ENCODE results near the gene ARPC2.

ARPC2 gene

DNA sequence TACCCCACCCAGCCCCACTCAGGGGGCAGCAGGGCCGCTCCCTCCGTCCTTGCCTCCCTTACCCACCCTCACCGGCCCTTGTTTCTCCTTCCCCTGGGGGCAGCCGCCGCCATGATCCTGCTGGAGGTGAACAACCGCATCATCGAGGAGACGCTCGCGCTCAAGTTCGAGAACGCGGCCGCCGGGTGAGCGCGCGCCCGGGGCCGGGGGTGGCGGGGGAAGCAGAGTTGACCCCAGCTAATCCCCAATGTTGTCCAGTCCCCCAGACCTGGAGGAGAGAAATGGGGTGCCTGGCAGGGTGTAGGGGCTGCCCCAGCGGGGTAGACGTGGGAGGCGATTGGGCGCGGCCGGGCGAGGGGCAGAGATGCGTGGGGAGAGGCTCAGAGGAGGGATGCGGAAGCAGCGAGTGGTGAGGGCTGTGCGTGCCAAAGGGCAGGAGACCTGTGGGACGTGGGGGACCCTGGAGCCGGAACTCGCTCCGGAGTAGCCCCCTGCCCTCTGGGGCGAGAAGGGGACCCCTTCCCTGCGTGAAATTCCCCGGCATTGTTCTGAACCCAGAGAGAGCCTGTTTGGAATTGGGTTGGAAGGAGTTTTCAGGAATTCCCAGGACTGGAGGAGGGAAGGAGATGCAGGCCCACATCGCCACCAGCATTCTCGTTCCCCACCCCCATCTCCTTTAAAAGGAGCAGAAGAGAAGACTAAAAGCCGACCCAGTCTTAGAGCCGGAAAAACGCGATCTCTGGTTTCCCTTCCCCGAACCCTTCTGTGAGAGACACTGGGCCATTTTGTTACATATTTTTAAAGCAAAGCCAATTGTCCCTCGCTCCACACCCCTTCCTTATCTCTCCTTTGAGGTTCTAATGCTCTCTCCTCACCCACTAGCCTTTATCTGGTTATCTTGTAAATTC lies 625 bp downstream of the ARPC2 start:
- DNase-seq, result peak; percentile 61

DNA sequence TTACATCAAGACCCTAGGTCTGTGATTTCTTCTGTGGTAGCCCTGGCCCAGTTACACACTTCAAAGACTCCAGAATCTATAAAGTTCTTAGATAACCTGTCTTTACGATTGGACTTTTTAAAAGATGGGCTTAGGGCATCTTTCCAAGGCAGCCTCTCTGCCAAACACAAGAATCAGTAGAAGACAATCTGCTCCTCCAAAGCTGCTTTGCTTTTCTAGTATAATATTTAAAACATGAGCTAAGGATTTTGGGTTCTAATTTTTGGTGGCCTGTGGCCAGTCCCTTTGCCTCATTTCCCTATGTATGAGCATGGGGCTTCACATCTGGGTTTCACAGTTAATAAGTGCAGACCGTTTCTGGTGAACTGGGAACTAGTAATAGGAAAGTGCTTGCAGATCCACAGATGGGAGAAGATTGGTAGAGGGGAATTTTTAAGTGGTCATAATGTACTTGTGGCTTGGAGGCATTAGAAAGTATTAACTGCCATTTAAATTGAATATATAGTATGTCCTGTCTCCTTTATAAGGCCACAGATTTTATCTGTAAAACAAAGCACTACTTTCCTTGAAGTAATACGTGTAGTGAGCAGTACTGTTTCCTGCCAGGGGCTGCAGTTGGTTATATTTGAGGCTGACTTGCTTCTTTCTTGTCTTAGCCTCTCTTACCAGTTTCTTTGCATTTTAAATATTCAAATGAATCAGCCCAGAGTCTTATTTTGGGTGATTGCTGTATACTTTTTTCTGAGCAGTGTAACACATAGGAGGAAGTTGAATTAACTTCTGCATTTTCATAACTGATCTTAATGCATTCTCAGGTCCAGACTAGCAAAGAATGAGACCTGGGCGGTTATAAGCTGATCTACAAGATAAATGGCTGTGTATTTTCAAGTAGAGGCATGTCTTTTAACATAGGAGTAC lies 1.5 kb downstream of the ARPC2 start:
- DNase-seq, result no peak

DNA sequence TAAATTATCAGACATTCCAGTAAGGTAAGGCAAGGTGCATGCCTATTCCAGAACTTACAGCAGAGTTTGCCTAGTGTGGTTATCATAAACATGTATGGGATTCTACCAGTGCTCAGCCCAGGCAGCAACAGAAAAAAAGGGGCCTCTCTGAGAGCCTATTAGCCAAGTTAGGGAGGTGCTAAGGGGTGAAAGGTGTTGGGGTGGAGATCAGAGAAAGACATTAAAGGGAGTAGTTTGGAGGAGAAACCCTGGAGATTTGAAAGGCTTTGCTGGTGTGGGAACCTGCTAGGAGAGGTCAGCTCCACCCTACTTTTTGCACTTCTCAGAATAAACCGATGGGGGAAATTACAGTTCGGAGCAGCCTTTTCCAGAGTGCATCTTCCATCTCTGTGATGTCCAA lies 2.9 kb downstream of the ARPC2 start:
- no peak for DNase-seq

DNA sequence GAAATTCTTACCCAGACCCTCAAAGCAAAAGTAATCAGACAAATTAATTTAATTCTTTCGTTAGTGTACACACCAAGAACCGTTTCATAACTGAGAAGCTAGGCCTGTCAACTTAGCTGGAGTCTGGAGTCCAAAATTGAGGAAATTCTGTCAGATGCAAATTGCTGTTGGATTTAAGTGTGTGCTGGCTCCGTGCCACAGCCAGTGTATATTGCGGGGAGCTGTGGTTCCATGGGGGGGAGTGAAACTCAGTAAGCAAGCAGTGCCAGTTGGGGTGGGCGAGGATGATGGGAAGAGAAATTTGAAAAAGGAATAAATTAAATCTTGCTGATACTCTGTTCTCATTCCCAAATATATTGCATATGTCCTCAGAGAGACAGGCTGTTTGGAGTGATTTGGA lies 4.0 kb downstream of the ARPC2 start:
- no peak for DNase-seq

DNA sequence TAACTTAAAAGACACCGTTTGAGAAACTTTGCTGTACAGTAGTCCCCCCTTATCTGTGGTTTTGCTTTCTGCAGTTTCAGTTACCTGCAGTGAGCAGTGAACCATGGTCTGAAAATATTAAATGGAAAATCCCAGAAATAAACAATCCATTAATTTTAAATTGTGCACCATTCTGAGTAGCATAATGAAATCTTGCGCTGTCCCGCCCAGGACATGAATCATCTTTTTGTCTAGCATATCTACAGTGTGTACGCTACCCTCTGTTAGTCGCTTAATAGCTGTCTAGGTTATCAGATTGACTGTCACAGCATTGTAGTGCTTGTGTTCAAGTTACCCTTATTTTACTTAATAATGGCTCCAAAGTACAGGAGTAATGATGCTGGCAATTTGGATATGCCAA lies 6.1 kb downstream of the ARPC2 start:
- DNase-seq, result no peak

DNA sequence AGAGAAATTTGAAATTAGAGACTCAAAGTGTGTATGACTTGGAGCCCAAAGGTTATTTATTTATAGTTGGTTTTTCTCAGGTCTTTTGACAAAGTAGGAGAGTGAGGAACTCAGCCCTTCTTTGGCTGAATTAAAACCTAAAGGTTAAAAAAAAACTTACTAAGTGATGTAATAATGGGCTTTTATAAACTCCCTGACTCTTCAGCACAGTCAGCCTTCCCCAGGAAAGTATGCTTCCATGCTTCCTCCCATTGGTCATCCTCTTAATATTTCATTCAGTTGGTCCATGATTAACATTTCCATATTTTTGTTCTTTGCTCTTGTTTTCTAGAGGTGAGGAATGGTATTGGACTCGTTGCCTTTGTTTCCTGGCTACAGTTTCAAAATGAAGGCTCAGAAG lies 7.2 kb downstream of the ARPC2 start:
- DNase-seq, result no peak

DNA sequence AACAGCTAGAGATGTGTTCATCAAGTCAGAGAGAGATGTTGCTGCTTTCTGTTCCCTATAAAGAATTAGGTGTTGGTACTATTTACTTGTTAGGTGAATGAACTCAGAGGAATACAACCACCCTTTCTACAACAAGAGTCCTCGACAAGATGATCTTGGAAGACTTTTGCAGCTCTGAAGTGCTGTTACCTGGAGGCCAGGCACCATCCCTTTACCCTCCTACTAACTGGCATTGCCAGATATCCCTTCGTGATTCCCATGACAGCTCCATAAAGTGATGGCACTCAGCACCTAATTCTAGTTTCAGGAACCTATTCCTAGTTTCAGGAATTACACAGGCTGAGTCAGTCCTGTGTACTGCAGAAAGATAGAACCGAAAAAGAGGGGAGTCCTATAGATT lies 9.9 kb downstream of the ARPC2 start:
- DNase-seq, result no peak

DNA sequence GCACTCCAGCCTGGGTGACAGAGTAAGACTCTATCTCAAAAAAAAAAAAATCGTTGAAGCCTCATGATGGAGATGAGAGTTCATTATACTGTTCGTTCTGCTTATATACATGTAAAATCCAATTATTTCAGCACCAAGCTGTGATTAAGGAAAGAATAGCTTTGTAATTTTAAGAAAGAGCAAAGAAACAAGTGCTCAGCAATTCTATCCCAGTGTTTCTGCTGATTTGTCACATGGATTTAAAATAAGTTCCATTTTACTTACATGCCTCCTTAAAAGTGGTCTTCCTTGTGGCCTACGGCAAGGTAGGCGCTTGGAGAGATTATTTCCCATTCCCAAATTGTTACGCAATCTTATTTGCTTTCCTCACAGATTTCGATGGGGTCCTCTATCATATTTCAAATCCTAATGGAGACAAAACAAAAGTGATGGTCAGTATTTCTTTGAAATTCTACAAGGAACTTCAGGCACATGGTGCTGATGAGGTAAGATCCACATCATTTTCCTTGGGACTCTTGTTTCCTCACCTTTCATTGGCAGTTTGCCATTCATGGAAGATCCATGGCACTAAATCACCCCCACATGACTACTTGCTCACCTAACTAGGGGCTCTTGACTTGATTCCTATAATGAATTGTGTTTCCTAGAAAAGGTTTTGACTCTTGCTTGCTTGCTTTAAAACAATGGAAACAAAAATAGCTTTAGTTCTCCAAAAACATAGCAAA lies 11.5 kb downstream of the ARPC2 start:
- no peak for DNase-seq

DNA sequence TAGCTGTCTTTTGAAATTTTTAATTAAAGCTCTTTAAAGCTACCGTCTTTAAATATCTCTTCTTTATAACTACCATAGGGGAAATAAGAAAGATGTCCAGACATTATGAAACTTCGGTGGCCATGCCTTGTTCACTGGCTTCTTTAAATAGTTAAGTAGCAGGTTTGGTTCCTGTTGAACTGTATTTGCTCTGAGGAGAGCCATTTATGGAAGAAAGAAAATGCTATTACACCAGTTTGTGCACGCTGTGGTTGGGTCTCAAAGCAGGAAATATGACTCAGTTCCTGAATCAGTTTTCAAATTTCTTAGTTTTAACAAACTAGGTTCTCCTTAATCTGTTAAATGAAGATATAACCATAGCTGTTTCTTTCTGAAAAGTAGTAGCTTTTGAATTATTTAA lies 12.2 kb downstream of the ARPC2 start:
- peak; percentile 38 for DNase-seq

DNA sequence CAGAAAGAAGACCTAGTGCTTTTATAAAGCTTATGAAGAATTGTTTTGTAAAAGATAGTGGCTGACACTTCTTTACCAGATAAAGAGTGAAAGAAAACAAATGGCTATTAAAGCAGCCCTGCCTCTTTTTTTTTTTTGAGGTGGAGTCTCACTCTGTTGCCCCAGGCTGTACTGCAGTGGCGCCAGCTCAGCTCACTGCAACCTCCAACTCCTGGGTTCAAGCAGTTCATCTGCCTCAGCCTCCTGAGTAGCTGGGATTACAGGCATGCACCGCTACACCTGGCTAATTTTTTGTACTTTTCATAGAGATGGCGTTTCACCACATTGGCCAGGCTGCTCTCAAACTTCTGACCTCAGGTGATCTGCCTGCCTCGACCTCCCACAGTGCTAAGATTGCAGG lies 12.9 kb downstream of the ARPC2 start:
- no peak for DNase-seq

DNA sequence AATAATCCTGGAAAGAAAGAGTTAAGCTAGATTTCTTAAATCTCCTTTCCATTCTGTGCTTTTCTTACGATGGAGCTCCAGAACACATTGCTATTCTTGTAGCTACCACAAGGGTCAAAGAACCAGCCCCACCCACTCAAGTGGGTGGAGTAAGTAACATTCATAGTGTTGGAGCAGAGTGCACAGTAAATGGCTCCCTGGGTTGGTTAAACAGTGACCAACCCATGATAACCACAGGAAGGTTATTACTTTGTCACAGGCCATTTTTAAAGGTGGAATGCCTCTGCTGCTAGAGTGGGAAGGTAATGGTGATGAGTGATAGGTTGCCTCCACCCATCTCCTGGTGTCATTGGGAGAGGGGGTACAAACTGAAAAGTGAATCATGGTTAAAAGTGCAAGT lies 13.9 kb downstream of the ARPC2 start:
- DNase-seq, result no peak

DNA sequence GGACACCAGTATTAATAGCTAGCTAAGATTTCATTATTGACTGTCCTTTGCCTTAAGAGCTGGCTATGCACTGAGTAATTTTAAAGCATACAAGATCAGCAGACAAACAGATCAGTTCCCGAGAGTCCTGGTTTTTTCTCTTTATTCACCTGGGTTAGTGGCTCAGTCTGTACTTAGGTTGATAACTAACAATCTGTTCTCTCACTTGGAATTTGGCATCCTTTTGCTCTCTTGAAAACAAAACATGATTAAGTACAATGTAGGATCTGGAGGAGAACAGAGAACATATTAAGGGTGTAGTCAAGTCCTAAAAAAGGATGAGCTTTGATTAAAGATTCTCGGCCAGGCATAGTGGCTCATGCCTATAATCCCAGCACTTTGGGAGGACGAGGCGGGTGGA lies 16.6 kb downstream of the ARPC2 start:
- no peak for DNase-seq

DNA sequence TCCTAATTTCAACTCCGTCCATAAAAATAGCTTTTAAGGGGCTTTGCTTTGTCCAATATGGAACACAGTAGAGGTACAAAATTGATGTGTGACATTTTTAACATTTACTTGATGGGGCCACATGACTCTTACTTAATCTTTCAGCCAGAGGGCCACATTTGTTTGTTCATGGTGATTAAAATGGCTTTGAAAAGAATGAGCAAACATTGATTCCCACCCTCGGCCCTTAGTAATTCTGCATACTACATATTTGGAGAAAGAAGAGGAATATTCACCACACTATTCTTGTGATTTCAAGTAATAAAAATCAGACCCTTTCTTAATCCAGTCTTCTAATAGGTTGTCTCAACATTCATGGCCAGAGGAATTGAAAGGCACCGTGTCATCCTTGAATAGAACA lies 17.5 kb downstream of the ARPC2 start:
- DNase-seq, result no peak

DNA sequence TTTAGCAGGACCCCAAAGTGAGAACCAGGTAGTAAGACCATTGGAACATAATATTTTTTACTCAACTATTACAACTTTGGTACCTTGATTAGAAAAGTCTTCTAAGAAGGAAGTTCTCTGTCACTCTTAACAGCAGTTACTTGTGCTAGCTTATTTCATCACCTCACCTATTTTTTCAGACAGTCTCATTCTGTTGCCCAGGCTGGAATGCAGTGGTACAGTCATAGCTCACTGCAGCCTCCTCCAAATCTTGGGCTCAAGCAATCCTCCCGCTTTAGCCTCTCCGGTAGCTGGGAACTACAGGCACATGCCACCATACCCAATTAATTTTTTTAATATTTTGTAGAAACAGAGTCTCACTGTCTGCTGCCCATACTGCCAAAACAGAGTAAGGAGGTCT lies 18.0 kb downstream of the ARPC2 start:
- no peak for DNase-seq

DNA sequence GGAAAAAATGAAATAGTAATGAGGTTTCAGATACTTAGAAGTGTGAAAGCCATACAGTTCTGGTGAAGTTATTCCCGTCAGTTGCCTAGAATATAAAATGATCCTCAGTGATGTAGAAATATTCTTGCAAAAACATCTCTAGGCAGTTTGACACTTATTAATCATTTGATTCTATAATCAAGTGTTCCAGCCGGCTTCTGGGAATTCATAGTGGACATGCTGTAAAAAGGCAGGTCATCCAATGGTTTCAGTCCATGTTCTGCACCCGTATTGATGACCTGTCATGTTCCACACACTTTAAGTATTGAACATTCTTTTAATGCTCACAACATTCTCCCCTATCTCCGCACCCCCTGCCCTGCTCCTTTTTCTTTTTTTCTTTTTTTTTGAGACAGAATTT lies 19.8 kb downstream of the ARPC2 start:
- no peak for DNase-seq

DNA sequence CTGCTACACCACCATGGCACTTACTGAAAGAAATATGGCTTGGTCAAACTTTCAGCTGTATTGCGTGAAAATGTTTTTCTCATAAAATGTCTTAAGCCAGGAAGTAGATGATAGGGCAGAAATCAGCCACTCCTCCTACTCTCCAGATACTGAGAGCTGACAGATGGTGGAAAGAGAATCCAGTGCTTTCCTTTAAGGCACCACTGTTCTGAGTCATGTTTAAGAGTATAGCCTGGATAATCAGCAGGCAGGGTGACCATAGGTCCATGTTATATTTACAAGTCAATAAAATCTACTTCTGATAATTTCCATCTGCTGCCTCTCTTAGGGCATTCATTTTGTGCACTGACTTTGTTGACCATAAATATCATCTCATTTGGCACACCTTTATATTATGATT lies 21.9 kb downstream of the ARPC2 start:
- no peak for DNase-seq

DNA sequence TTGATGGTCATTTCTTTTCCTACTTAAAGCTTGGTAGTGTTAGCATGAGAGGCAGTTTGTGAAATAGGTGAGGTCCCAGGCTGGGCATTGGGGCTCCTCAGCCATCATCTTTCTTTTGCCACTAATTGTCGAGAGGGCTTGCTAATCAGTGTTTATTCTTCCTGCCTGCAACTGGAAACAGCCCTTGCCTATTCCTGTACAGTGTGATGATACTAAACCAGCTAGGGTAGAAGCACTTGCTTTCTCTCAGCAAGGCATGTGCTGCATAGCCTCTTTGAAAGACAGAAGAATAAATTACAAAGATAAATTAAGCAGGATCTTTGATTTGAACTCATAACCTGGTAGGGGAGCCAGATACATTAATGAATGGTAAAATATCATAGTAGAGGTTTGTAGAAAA lies 27.2 kb downstream of the ARPC2 start:
- no peak for DNase-seq

DNA sequence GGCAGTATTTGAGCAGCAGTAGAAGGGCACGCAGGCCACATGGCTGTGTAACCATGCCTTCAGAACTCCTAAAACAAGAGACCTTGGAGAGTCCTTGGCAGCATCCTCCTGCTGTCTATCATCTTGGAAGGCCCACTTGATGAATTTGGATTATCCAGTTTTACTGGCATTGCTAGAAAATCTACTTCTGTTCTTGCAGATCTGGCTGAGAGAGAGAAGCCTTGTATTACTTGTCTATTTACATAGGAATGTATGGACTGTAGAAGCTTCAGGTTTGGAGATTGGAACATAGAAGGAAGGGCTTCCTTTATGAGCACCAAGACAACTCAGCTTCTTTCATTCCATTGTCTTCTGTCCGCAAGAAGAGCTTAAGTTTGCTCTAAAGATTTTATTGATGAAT lies 27.7 kb downstream of the ARPC2 start:
- no peak for DNase-seq

DNA sequence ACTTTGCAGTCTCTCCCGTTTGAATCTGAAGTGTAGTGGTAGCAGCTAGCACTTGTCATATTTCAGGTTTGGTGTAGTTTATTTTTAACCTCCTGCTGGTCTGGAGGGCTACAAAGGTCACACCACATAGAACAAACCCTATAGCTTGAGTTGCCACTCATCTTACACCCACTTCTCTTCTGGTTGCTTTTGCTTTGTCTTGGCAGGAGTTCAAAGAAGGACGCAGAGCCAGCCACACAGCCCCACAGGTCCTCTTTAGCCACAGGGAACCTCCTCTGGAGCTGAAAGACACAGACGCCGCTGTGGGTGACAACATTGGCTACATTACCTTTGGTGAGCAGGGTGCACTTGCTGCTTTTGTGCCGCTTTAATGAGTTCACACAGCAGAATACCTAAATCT lies 28.2 kb downstream of the ARPC2 start:
- no peak for DNase-seq

DNA sequence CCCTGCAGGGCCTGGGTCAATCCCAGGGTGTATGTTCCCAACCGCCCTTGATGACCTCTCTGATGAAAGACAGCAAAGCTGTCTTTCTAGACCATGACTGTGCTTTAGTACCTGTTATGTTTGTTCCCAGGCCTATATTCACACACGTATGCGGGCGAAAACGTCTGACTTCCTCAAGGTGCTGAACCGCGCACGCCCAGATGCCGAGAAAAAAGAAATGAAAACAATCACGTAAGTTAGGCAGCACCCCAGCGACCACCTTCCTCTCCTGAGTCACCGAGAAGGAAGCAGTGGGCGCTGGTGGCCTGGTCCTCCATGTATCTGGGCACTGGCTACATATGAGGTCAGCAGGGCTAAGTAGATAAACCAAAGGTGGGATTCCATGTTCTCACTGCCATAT lies 32.7 kb downstream of the ARPC2 start:
- DNase-seq, result no peak

DNA sequence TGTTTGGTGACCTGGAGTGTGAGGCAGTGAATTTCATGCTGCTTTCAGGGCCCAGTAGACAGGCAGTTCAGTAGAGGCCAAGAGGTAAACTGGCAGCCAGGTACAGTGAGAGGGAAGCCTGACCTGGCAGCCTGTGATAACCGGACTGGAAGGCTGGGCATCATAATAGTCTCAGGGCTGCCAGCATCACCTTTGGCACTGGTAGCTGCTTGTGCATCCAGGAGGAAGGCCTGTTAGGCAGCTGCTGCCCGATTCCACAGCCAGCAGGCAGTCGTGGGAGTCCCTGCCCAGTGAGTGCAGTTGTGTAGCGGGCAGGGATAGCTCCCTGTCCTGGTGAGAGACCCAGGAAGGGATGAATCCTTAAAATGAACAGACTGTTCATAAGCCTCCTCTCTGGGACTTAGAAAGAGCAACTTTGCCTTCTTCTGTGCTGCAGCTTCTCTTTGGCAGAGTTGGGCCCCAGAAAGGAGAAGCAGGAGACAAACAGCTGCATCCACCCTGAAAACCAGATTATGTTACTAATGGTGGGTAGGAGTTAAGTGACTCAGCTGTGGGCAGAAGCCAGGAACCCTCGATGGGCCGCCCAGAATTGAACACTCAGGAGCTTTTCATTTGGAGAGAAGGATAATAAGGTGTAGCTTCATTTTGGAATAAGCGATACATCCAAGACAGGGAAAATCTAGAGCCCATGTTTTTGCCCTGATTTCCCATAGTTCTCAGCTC lies 35.7 kb downstream of the ARPC2 start:
- no peak for DNase-seq

DNA sequence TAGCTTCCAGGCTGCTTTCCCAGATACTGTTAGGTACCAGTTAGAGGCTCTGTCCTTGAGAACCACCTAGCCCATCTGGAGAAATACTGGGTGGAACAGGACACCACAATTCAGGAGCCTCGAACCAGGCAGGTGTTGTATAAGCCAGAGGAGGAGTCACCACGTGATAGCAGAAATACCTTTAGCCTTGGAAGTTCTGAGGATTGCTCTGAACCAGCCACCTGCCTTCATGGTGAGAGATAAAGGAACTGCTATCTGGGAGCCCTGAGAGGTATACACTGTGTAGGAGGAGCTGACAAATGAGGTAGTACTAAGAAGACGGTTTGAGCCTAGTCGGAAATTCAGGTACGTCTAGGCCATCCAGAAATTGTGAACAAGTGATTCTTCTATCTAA lies 36.2 kb downstream of the ARPC2 start:
- DNase-seq, result no peak

DNA sequence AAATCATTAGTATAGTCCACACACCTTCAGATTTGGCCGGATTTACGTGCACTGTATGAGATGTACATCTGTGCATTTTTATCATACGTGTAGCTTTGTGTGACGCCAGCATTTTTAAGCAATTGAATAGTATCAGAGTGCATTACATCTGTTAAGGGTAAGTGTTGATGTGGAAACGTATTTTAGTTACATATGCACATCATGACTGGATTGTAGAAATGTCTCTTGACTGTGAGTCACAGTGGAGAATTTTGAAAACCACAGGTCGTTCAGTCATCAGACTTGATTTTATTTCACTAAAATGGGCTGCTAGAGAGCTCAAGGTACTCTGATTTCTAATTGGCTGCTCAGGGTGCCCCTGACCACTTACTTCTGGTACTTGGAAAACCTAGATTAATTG lies 38.5 kb downstream of the ARPC2 start:
- DNase-seq, result no peak
